Liver (tissue), 9 donors: ENCODE data around the gene ATP11C. TPM values are rescaled to one million over a fixed set of nuclear protein-coding genes. Genes with fewer than 3 reads are reported as not detected.
"Not testable (repeated sequence)": the region's sequence is repeated elsewhere in the genome, so short reads cannot be mapped to it uniquely, and the experiment has no call there.

Experiments
- DNase-seq: peaks from one replicate; pipeline ENCODE4 v3.0.0-alpha.2; 2017; ENCODE audit warnings: low spot score
- H3K27ac ChIP-seq, 2 donors: one replicate each; pipeline ENCODE4 v1.7.0; 2013; ENCODE audit warnings: inconsistent platforms in 2 of 2, low read length in 2 of 2, control low read depth in 1 of 2, low read depth in 1 of 2, mild to moderate bottlenecking in 1 of 2
- H3K27me3 ChIP-seq, 4 donors: one replicate each; pipeline versions ENCODE4 v1.6.1 to v1.7.0; 2013; ENCODE audit warnings: low read length in 3 of 4, inconsistent platforms in 1 of 4, mild to moderate bottlenecking in 1 of 4, moderate library complexity in 1 of 4; ENCODE audit not compliant: control insufficient read depth in 4 of 4, insufficient read depth in 4 of 4
- H3K36me3 ChIP-seq, 4 donors: one replicate each; pipeline versions ENCODE4 v1.6.1 to v1.7.0; 2013; ENCODE audit warnings: low read length in 3 of 4, mild to moderate bottlenecking in 3 of 4, low read depth in 1 of 4, moderate library complexity in 1 of 4; ENCODE audit not compliant: control insufficient read depth in 4 of 4, insufficient read depth in 3 of 4
- H3K4me1 ChIP-seq, 4 donors: one replicate each; pipeline versions ENCODE4 v1.6.1 to v1.7.0; 2013; ENCODE audit warnings: low read length in 3 of 4, mild to moderate bottlenecking in 3 of 4, moderate library complexity in 1 of 4; ENCODE audit not compliant: control insufficient read depth in 4 of 4, insufficient read depth in 4 of 4
- H3K4me3 ChIP-seq, 3 donors: one replicate each; pipeline versions ENCODE4 v1.6.1 to v1.7.0; 2013; ENCODE audit warnings: low read length in 3 of 3, control low read depth in 1 of 3, low read depth in 1 of 3, mild to moderate bottlenecking in 1 of 3
- H3K9ac ChIP-seq, 2 donors: one replicate each; pipeline ENCODE4 v1.7.0; 2013; ENCODE audit warnings: low read length in 2 of 2, mild to moderate bottlenecking in 2 of 2, moderate library complexity in 2 of 2, control low read depth in 1 of 2, low read depth in 1 of 2
- H3K9me3 ChIP-seq, 4 donors: one replicate each; pipeline versions ENCODE4 v1.6.1 to v1.7.0; 2013; ENCODE audit warnings: low read length in 3 of 4; ENCODE audit not compliant: control insufficient read depth in 4 of 4
- EGR1 ChIP-seq, 2 donors: IDR thresholded peaks; 2 replicates each; pipeline ENCODE4 v1.6.1; 2016 to 2018; ENCODE audit warnings: antibody characterized with exemption in 2 of 2, low read depth in 2 of 2
- GABPA ChIP-seq, 2 donors: IDR thresholded peaks in 1 of 2; conservative IDR thresholded peaks in 1 of 2; 2 replicates each; pipeline ENCODE4 v1.6.1; 2016; ENCODE audit warnings: antibody characterized with exemption in 2 of 2, mild to moderate bottlenecking in 1 of 2, moderate library complexity in 1 of 2
- HNF4A ChIP-seq, 2 donors: conservative IDR thresholded peaks; 2 replicates each; pipeline ENCODE4 v1.6.1; 2016; ENCODE audit warnings: antibody characterized with exemption in 2 of 2, mild to moderate bottlenecking in 2 of 2
- HNF4G ChIP-seq: IDR thresholded peaks from 2 replicates; pipeline ENCODE4 v1.6.1; 2016; ENCODE audit warnings: antibody characterized with exemption
- JUND ChIP-seq, 2 donors: IDR thresholded peaks; 2 replicates each; pipeline ENCODE4 v1.6.1; 2016; ENCODE audit warnings: antibody characterized with exemption in 2 of 2
- NR2F2 ChIP-seq: IDR thresholded peaks from 2 replicates; pipeline ENCODE4 v1.6.1; 2016; ENCODE audit warnings: antibody characterized with exemption
- REST ChIP-seq: IDR thresholded peaks from 2 replicates; pipeline ENCODE4 v1.6.1; 2016; ENCODE audit warnings: antibody characterized with exemption, mild to moderate bottlenecking
- RXRA ChIP-seq, 2 donors: IDR thresholded peaks; 2 replicates each; pipeline ENCODE4 v1.6.1; 2017 to 2018; ENCODE audit warnings: antibody characterized with exemption in 2 of 2, mild to moderate bottlenecking in 1 of 2
- SP1 ChIP-seq: IDR thresholded peaks from 2 replicates; pipeline ENCODE4 v1.6.1; 2018; ENCODE audit warnings: antibody characterized with exemption, mild to moderate bottlenecking
- TAF1 ChIP-seq: conservative IDR thresholded peaks from 2 replicates; pipeline ENCODE4 v1.6.1; 2016; ENCODE audit warnings: antibody characterized with exemption, mild to moderate bottlenecking
- YY1 ChIP-seq: IDR thresholded peaks from 2 replicates; pipeline ENCODE4 v1.6.1; 2016; ENCODE audit warnings: antibody characterized with exemption, mild to moderate bottlenecking
- WGBS: extraction: QIAGEN DNeasy Blood & Tissue Kit; methylation state at CpG from one replicate; pipeline ENCODE4 v1.1.7; 2013; 5-methylcytosine and 5-hydroxymethylcytosine counted together
- polyA plus RNA-seq, 2 donors: library from polyadenylated mRNA; stranded (reverse) in 1 of 2; unstranded in 1 of 2; fragments of 200-250 nt in 1 of 2; fragments of >200 nt in 1 of 2; fragmentation: Nextera tagmentation in 1 of 2; extraction: Ambion mirVana in 1 of 2; gene quantifications; one replicate each; pipeline versions ENCODE4 v1.2.1 to v1.2.3, GENCODE V29; 2013 to 2015
- total RNA-seq, 2 donors: library from RNA; depleted of rRNA; stranded (reverse); fragments of >200 nt; gene quantifications; one replicate each; pipeline ENCODE4 v1.2.3, GENCODE V29; 2014
- TF ChIP-seq, protein P1 (sequence below): IDR thresholded peaks from 2 replicates; pipeline ENCODE4 v1.6.1; 2016; ENCODE audit warnings: antibody characterized with exemption
- TF ChIP-seq, protein P2 (sequence below): IDR thresholded peaks from 2 replicates; pipeline ENCODE4 v1.6.1; 2016; ENCODE audit warnings: antibody characterized with exemption
- TF ChIP-seq, protein P3 (sequence below): fragments of 150-350 bp; IDR thresholded peaks from 2 replicates; pipeline ENCODE4 v1.5.1; 2017; ENCODE audit warnings: improper control_type of control experiment, low read depth, low read length; ENCODE audit not compliant: missing input control
- donor health status: healthy.
- donor health status: healthy.
- donor health status: healthy.
- donor health status: healthy.
- donor health status: healthy.

The ATP11C gene
- total and polyA plus RNA-seq, 4 donors: 11.8 to 52.1 (median 18.9) TPM

DNA sequence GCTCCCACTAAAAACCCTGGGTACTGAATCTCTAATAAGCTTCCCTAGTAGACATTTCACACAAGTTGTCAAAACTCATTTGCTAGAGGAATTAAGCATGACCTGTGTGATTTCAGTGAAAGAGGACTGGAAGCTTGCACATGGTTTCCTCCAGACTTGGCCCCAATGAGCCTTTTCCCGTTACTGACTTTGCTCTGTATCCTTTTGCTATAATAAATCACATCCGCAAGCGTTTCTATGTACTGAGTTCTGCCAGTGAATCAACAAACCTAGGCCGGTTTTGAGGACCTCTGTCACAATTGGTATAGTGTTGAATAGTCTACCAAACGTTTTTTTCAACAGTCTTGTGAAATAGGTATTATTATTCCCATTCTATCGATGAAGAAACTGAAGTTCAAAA, 8.2 kb downstream of the ATP11C start:
- Histone ChIP-seq H3K27ac (peak overlapping the region in 1 of 2 donors; percentile 64), H3K9ac (no peak overlapping the region), H3K4me1 (peaks cover 1 to 25% (median 14%) of the 10 kb centered on the region in 4 donors), H3K36me3 (no peaks in the 10 kb centered on the region), H3K27me3 (no peaks in the 10 kb centered on the region), H3K4me3 (no peak overlapping the region), H3K9me3 (no peaks in the 10 kb centered on the region)
- WGBS: 31% methylated on average over 6 of the region's 6 CpGs
- no peak for TF ChIP-seq YY1
- TF ChIP-seq, protein P1, sequence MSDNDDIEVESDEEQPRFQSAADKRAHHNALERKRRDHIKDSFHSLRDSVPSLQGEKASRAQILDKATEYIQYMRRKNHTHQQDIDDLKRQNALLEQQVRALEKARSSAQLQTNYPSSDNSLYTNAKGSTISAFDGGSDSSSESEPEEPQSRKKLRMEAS: no peak
- TF ChIP-seq HNF4A (conservative IDR thresholded peaks at IDR 0.05): peak in 1 of 2 donors; percentile 5
- no peak for TF ChIP-seq TAF1
- TF ChIP-seq SP1: no peak
- TF ChIP-seq, protein P2, sequence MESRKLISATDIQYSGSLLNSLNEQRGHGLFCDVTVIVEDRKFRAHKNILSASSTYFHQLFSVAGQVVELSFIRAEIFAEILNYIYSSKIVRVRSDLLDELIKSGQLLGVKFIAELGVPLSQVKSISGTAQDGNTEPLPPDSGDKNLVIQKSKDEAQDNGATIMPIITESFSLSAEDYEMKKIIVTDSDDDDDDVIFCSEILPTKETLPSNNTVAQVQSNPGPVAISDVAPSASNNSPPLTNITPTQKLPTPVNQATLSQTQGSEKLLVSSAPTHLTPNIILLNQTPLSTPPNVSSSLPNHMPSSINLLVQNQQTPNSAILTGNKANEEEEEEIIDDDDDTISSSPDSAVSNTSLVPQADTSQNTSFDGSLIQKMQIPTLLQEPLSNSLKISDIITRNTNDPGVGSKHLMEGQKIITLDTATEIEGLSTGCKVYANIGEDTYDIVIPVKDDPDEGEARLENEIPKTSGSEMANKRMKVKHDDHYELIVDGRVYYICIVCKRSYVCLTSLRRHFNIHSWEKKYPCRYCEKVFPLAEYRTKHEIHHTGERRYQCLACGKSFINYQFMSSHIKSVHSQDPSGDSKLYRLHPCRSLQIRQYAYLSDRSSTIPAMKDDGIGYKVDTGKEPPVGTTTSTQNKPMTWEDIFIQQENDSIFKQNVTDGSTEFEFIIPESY: no peak
- peak in 1 of 2 donors; percentile 13 for TF ChIP-seq RXRA (IDR thresholded peaks at IDR 0.05)
- TF ChIP-seq, protein P3, sequence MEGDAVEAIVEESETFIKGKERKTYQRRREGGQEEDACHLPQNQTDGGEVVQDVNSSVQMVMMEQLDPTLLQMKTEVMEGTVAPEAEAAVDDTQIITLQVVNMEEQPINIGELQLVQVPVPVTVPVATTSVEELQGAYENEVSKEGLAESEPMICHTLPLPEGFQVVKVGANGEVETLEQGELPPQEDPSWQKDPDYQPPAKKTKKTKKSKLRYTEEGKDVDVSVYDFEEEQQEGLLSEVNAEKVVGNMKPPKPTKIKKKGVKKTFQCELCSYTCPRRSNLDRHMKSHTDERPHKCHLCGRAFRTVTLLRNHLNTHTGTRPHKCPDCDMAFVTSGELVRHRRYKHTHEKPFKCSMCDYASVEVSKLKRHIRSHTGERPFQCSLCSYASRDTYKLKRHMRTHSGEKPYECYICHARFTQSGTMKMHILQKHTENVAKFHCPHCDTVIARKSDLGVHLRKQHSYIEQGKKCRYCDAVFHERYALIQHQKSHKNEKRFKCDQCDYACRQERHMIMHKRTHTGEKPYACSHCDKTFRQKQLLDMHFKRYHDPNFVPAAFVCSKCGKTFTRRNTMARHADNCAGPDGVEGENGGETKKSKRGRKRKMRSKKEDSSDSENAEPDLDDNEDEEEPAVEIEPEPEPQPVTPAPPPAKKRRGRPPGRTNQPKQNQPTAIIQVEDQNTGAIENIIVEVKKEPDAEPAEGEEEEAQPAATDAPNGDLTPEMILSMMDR: no peak
- DNase-seq: no peak

- H3K4me1 ChIP-seq: peaks cover 1 to 25% (median 14%) of the 10 kb centered on the region in 4 donors
- WGBS: 19% methylated on average over 5 of the region's 5 CpGs
- H3K27ac ChIP-seq: peak overlapping the region in 1 of 2 donors; percentile 64
Measured at GRCh38 chrX:139924069-139924695, 8.7 kb downstream of the ATP11C start.

DNA sequence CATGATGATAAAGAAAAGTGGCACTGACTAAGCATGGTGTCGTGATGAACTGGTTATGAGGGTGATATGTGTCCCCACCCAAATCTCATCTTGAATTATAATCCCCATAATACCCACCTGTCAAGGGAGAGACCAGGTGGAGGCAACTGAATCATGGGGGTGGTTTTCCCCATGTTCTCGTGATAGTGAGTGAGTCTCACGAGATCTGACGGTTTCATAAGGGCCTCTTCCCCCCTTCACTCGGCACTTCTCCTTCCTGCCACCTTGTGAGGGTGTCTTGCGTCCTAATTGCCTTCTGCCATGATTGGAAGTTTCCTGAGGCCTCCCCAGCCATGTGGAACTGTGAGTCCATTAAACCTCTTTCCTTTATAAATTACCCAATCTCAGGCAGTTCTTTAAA, 11.7 kb downstream of the ATP11C start:
- not testable (repeated sequence) for H3K9ac ChIP-seq, DNase-seq, H3K27me3 ChIP-seq, H3K9me3 ChIP-seq, H3K4me3 ChIP-seq, H3K36me3 ChIP-seq, H3K27ac ChIP-seq
- peaks cover 0 to 18% (median 8%) of the 10 kb centered on the region in 4 donors for H3K4me1 ChIP-seq
- 91% methylated on average over 6 of the region's 6 CpGs for WGBS

More at GRCh38 chrX:139924069-139924695, 8.7 kb downstream of the ATP11C start:
- H3K36me3 ChIP-seq: no peaks in the 10 kb centered on the region
- no peak for TF ChIP-seq EGR1 (IDR thresholded peaks at IDR 0.05; ENCODE audit: low read depth in 2 of 2)
- TF ChIP-seq HNF4G: no peak
- TF ChIP-seq, protein P2: no peak
- peak in 1 of 2 donors; percentile 7 for TF ChIP-seq HNF4A (conservative IDR thresholded peaks at IDR 0.05)
- no peak for TF ChIP-seq GABPA (IDR thresholded peaks at IDR 0.05 in 1 of 2, conservative IDR thresholded peaks at IDR 0.05 in 1 of 2)
- no peak for TF ChIP-seq NR2F2
- TF ChIP-seq REST: no peak
- no peak for TF ChIP-seq JUND (IDR thresholded peaks at IDR 0.05)
- DNase-seq: no peak
- no peak overlapping the region for H3K9ac ChIP-seq
- no peaks in the 10 kb centered on the region for H3K27me3 ChIP-seq
- H3K4me3 ChIP-seq: no peak overlapping the region
- H3K9me3 ChIP-seq: no peaks in the 10 kb centered on the region
